HG03432 (cell line): ENCODE data around the gene NDRG2.
A peak's percentile ranks its signal among the peaks of the same experiment; 100 is the strongest.
"Not testable (repeated sequence)": the region's sequence is repeated elsewhere in the genome, so short reads cannot be mapped to it uniquely, and the experiment has no call there.

Experiments used
- ATAC-seq: cut with Tn5 transposase; IDR thresholded peaks from one replicate; pipeline ENCODE4 v1.9.1; 2021; ENCODE audit warnings: mild to moderate bottlenecking, moderate library complexity; ENCODE audit not compliant: unreplicated experiment

Gene NDRG2

GRCh38 chr14:21016413-21017190 is 8.3 kb downstream of the NDRG2 start:
- no peak for ATAC-seq

DNA sequence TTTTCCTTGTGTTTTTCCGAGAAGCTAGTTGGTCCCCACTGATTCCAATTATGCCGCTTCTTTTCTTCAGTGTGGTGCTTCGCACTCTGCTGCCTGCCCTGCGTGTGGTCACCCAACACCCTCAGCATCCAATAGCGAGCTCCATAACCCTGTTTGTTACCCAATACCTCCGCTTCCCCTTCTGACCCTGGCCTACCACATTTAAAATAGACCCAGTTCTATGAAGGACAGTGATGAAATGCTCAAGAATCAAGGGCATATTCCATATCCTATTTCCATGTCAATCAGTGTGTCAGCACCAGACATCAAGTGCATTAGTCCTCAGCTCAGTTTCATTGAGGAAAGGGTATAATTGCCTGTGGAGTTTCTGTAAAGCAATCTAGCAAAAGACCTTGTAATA is 9.5 kb downstream of the NDRG2 start:
- no peak for ATAC-seq

GRCh38 chr14:21014761-21015190 is 10.1 kb downstream of the NDRG2 start:
- peak; percentile 71 for ATAC-seq

DNA sequence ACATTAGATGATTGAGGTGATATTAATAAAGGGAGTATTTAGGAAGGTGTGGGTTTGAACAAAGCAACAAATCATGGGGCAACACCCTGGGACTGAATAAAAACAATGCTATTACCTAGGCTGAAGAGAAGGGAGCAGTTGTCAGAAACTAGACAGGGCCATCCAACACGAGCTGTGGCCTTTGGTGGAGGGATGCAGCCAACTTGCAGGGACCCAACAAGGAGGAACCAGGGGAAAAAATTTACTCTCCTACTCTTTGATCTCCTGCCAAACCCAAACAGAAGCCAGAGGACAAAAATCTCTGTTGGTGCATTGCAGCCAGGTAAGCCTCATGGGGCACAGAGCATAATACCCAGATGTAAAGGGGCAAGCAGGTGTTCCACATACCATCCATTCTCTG is 13.7 kb downstream of the NDRG2 start:
- ATAC-seq = no peak

DNA sequence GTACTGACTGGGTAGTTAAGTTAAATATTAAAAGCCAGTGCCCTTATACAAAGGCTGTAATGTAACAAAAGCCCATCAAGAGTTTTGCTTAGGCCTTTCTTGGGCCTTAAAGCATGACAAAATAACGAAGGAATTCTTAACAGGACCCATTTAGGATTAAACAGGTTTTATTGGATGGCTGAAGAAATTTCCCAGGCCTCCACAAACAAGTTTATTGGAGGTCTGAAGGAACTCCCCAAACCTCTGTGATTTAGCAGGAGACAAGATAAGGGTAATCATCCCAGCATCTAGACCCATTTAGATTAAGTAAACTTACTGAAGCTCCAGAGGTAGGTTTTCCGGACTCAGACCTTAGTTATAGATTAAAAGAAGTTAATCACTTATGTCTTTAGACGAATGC is 15.1 kb downstream of the NDRG2 start:
- not testable (repeated sequence) for ATAC-seq

GRCh38 chr14:21003788-21004346 is 21.0 kb downstream of the NDRG2 start:
- no peak for ATAC-seq

DNA sequence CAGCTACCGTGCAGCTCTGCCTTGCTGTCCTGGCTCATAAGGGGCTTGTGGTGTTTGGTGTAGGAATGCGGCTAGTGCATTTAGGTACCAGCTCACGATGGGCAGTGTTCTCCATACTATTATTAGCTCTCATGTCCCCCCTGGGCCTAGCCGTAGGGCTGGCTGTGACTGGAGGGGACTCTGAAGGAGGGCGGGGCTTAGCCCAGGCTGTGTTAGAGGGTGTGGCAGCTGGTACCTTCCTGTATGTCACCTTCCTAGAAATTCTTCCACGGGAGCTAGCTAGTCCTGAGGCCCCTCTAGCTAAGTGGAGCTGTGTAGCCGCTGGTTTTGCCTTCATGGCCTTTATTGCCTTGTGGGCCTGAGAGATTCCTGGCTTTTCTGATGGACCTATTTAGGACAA is 23.6 kb downstream of the NDRG2 start:
- ATAC-seq = no peak

DNA sequence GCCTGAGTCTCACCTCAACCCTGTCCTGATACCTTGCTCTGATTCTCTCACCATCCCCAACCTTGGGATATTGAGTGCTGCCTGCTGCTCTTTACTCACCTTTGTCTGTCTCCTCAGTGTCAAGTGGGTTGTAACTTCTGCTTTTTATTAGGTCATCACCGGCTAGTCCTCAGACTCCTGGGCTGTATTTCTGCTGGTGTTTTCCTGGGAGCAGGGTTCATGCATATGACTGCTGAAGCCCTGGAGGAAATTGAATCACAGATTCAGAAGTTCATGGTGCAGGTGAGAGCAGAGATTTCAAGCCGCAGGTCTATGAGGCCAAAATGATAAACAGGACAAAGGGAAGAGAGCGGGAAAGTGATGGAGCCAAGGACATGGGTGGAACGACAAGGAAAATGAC is 25.3 kb downstream of the NDRG2 start:
- no peak for ATAC-seq

DNA sequence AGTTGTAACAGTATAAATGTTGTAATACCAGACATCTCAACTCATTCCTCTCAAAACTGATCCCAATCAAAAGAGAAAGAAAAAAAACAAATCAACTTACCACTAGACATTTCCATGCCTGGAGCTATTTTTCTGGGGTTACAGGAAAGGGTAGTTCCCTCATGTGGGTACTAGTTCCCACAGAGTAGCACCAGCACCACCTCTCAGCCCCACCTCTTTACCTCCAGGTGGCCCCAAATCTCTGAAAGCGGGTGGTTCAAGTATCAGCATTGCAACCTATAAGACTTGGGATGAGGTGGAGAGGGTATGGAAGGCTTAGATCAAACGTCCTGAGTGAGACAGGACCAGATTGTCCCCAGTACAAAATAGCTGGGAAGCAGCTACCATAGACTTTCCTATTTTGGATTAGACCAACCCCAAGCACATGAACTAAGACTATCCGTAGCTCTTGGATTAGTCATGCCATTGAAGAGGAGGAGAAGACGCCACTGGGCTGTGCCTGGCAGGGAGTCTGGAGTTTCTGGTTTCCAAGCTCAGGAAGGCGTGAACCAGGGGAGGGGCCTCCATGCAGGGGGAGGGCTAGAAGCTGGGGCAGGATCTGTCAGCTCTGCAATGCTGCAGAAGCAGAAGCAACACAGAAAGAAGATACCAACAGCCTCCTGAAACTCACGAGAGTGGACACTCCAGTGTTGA is 26.0 kb downstream of the NDRG2 start, which contains the start of gene SLC39A2:
Gene SLC39A2, plus strand, starts transcription at position 620 of the 693 bp plus-strand sequence. CDS start 154 bp downstream, outside the sequence.
- no peak for ATAC-seq

DNA sequence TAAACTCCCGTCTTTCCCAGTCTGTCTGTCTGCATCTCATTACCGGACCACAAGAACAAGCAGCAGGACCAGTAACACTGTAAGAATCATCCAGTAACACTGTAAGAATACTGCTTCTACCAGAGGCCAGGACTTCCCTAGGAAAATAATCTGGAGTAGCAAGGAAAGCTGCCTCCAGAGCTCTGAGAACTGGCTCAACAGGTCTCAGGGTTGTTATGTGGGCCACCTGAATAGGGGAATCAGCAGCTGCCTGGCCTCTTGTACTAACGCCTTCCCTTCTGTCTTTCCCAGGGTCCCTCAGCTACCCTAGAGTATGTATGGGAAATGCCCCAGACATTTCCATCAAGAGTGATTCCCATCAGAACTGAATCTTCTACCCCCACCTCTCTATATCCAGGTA is 26.7 kb downstream of the NDRG2 start:
- no peak for ATAC-seq

GRCh38 chr14:20997564-20997963 is 27.3 kb downstream of the NDRG2 start:
- ATAC-seq = no peak

- no peak for ATAC-seq
Observed at GRCh38 chr14:20997115-20997514, 27.7 kb downstream of the NDRG2 start.

- no peak for ATAC-seq
Observed at GRCh38 chr14:20996521-20996920, 28.3 kb downstream of the NDRG2 start.

- peak; percentile 96 for ATAC-seq
Observed at GRCh38 chr14:20989787-20990600, 34.9 kb downstream of the NDRG2 start, which contains the start of gene METTL17. METTL17 (plus strand) TSS chr14:20989980; CDS start chr14:20990003, 23 bp downstream.

DNA sequence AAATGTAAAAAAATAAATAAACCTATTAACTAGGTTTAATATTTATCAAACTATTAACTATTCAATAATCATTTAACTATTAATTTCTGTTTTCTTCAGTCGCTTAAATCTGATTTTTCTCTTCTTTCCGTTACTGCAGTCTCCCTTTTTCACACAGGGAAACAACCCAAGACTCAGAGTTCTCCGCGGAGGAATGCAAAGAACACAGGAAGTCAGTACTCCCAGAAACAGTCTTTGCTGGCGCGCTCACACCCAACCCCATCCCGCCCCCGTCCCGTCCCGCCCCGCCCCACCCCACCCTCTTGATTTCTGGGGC is 35.4 kb downstream of the NDRG2 start:
- ATAC-seq = no peak

GRCh38 chr14:20988717-20989470 is 36.0 kb downstream of the NDRG2 start:
- ATAC-seq = no peak

DNA sequence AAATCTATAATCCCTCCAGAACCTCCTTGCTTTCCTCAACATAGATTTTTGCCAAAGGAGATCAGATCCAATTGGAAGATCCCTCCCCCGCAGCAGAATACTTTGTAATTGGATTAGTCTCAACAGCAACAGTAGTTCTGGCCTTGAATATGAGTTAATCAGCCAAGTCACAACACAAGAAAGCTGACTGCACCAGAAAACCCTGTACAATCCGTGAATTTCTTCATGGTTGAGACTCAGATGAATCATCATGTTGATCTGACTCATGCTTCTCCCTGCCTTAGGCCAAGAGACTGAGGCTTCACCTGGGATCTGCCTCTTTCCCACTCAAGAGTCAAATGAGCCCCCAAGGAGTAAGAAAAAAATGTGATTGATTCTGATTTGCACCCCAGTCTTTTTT is 38.0 kb downstream of the NDRG2 start:
- no peak for ATAC-seq

DNA sequence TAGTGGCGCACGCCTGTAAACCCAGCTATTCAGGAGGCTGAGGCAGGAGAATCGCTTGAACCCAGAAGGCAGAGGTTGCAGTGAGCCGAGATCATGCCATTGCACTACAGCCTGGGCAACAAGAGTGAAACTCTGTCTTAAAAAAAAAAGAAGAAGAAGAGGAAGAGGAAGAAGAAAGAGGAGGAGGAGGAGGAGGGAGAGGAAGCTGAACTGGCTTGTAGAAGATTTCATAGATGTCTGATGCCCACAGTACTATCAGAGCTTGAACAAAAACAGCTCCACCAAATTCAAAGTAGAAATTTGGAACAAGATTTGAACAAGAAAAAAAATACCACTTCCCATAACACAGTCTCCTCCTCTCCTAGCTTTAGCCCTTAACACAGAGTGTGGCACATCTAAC is 39.2 kb downstream of the NDRG2 start:
- ATAC-seq = not testable (repeated sequence)

DNA sequence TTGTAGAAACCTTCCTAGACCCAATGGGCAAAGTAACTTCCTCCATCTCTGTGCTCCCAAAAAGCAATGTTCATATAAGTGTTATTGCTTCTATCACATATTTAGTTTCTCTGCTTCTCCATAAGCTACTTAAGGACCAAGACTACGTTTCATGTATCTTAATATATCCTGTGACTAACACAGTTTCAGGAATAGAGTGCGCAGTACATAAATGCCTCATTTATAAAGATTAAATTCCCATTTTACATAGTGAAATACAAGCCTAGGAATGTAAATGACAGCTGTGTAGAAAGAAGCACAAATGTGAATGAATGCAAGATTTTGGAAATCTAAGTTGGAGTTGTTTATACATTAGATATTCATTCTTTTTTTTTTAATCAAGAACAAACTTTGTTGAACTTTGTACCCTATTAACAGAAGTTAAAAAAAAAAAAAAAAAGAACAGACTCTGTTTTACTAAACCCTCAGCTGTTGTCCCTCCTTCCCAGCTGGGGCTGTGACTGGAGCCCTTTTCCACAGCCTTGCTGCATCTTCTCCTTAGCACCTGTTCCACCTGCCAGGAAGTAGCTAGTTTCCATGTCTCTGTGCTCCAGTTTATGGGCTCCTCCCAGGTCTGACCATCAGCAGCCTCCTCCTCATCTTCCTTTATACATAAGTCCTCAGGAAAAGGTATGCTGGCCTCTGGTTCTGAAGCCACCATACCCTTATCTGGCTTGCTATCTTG is 42.1 kb downstream of the NDRG2 start:
- ATAC-seq = no peak

DNA sequence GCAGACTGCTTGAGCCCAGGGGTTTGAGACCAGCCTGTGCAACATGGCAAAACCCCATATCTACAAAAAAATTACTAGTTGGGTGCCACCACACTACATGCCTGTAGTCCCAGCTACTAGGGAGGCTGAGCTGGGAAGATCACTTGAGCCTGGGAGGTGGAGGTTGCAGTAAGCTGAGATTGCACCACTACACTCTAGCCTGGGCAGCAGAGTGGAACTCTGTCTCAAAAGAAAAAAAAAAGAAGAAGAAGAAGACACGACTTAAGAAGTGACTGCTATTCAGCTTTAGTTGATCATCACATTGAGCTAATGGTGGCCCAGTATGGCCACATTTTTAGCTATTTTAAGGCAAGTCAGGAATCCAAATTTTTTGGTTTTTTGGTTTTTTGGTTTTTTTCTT is 44.0 kb downstream of the NDRG2 start:
- ATAC-seq = no peak
